Right atrium auricular region (tissue), 2 donors: Measurements from ENCODE around the gene AAK1. TPM values are rescaled to one million over a fixed set of nuclear protein-coding genes. Genes with fewer than 3 reads are reported as not detected.

Experiments used
- DNase-seq: peaks from one replicate; pipeline ENCODE4 v3.0.0-alpha.2; 2019; ENCODE audit warnings: low spot score
- H3K27ac ChIP-seq, 2 donors: fragments of 200-600 bp; sonication (generic); 1 replicate in 1 of 2; 2 replicates in 1 of 2; pipeline ENCODE4 v1.5.1; 2016 to 2019
- H3K27me3 ChIP-seq, 2 donors: fragments of 200-600 bp; sonication (generic); one replicate each; pipeline versions ENCODE4 v1.5.1 to v1.6.0; 2017 to 2019
- H3K36me3 ChIP-seq: fragments of 200-600 bp; sonication (generic); one replicate; pipeline ENCODE4 v1.5.1; 2016
- H3K4me1 ChIP-seq, 2 donors: fragments of 200-600 bp; sonication (generic); one replicate each; pipeline versions ENCODE4 v1.5.1 to v1.6.0; 2017 to 2019
- H3K4me3 ChIP-seq, 2 donors: fragments of 200-600 bp; sonication (generic); 1 replicate in 1 of 2; 2 replicates in 1 of 2; pipeline ENCODE4 v1.5.1; 2017 to 2019; ENCODE audit warnings: mild to moderate bottlenecking in 1 of 2, moderate library complexity in 1 of 2
- H3K9me3 ChIP-seq, 2 donors: fragments of 200-600 bp; sonication (generic); one replicate each; pipeline ENCODE4 v1.5.1; 2019
- CTCF ChIP-seq, 2 donors: fragments of 200-600 bp; sonication (generic); IDR thresholded peaks; one replicate each; pipeline ENCODE4 v1.5.1; 2019; ENCODE audit warnings: antibody characterized with exemption in 2 of 2
- total RNA-seq, 2 donors: library from RNA; depleted of rRNA; stranded (reverse); fragments of >200 nt; gene quantifications; one replicate each; pipeline ENCODE4 v1.1.0, GENCODE V29; 2016

AAK1 gene
- total RNA-seq, 2 donors from 2014 or later = 50.4 to 62.6 TPM

DNA sequence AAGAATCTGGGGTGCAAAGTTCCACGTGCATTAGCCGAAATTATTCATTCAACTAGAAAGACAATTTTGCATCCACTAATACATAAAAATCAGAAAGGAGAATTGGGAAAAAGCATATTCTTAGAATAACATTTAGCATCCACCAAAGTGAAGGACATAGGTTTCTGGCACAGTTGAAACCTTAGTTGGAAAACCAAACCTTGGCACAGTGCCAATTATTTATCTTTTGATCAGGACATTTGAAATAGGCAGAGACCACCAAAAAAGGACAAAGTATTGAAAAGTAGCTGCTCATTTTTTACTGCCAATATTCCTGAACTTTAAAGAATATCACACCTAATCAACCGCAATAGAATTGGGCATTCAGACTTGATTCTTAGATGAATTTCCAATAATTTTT is 180.8 kb downstream of the AAK1 start:
- H3K36me3 ChIP-seq = no peaks in the 10 kb centered on the region
- no peak for DNase-seq
- no peak overlapping the region for H3K27ac ChIP-seq
- H3K4me1 ChIP-seq = no peaks in the 10 kb centered on the region
- no peaks in the 10 kb centered on the region for H3K27me3 ChIP-seq
- no peak overlapping the region for H3K4me3 ChIP-seq
- H3K9me3 ChIP-seq = no peaks in the 10 kb centered on the region
- TF ChIP-seq CTCF (IDR thresholded peaks at IDR 0.05) = no peak

DNA sequence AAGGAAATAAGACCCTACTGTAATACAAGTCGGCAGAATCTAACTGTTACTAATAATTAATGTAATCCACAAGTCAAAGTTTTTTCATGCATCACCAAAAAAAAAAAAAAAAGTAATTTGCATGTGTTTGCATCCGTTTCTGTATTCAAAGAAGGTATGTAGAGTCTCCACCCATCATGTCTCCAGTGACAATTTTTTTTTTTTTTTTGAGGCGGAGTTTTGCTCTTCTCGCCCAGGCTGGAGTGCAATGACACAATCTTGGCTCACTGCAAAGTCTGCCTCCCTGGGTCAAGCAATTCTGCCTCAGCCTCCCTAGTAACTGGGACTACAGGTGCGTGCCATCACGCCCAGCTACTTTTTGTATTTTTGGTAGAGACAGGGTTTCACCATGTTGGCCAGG is 182.1 kb downstream of the AAK1 start:
- H3K27me3 ChIP-seq = no peaks in the 10 kb centered on the region
- no peaks in the 10 kb centered on the region for H3K9me3 ChIP-seq
- TF ChIP-seq CTCF (IDR thresholded peaks at IDR 0.05) = no peak
- H3K27ac ChIP-seq = no peak overlapping the region
- no peak for DNase-seq
- no peak overlapping the region for H3K4me3 ChIP-seq
- H3K36me3 ChIP-seq = no peaks in the 10 kb centered on the region
- no peaks in the 10 kb centered on the region for H3K4me1 ChIP-seq

GRCh38 chr2:69459936-69460335 is 183.6 kb downstream of the AAK1 start:
- no peaks in the 10 kb centered on the region for H3K9me3 ChIP-seq
- no peaks in the 10 kb centered on the region for H3K4me1 ChIP-seq
- no peak for DNase-seq
- H3K27ac ChIP-seq = no peak overlapping the region
- H3K4me3 ChIP-seq = no peak overlapping the region
- no peaks in the 10 kb centered on the region for H3K36me3 ChIP-seq
- no peak for TF ChIP-seq CTCF (IDR thresholded peaks at IDR 0.05)
- H3K27me3 ChIP-seq = no peaks in the 10 kb centered on the region

DNA sequence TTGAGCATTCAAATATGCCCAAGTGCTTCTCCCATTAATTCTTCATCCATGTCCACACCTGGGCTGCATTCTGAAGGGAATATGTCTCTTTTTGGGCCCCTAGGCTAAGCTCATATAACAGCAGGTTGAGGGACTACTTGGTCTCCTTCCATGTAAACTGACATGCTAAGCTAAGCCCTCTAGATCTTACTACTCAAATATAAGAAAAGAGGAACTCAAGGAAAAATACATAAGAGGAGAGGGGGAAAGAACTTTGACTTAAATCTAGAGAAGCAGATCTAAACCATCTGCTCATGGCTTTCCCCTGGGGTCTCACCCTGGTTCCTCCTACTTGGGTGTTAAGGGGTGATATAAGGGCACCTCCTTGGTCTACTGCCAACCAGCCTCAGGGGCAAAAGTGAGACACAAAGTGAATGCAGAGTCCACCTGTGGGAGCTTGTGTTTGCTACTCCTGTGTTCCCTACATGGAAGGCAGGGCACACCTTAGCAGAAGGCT is 186.5 kb downstream of the AAK1 start:
- H3K36me3 ChIP-seq = no peaks in the 10 kb centered on the region
- H3K4me3 ChIP-seq = no peak overlapping the region
- H3K27me3 ChIP-seq = no peaks in the 10 kb centered on the region
- no peaks in the 10 kb centered on the region for H3K9me3 ChIP-seq
- TF ChIP-seq CTCF (IDR thresholded peaks at IDR 0.05) = no peak
- no peak overlapping the region for H3K27ac ChIP-seq
- H3K4me1 ChIP-seq = no peaks in the 10 kb centered on the region
- DNase-seq = no peak

- H3K27ac ChIP-seq = no peak overlapping the region
- no peak for TF ChIP-seq CTCF (IDR thresholded peaks at IDR 0.05)
- no peaks in the 10 kb centered on the region for H3K9me3 ChIP-seq
- no peaks in the 10 kb centered on the region for H3K4me1 ChIP-seq
- H3K36me3 ChIP-seq = no peaks in the 10 kb centered on the region
- no peaks in the 10 kb centered on the region for H3K27me3 ChIP-seq
- no peak for DNase-seq
- no peak overlapping the region for H3K4me3 ChIP-seq
These were observed 187.4 kb downstream of the AAK1 start for GRCh38 chr2:69456154-69456553.

DNA sequence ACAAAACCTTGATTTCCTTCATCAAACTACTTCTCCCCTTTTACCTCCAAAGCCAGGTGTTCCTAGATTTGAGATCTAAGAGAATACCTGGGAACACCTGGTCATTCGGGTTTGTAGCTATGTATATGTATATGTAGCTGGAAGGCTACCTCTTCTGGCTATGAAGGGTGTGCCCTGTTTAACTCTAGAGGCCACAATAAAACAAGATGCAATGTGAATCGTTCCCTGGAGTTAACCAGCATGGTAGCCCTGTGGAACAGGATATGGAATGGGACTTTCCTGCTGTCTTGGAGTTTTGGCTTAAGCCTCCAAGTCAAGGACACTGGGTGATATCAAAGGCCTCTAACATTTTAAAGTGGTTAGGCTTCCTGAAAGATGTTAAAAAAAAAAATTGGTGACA is 188.6 kb downstream of the AAK1 start:
- no peak for TF ChIP-seq CTCF (IDR thresholded peaks at IDR 0.05)
- DNase-seq = no peak
- H3K27ac ChIP-seq = no peak overlapping the region
- H3K27me3 ChIP-seq = no peaks in the 10 kb centered on the region
- H3K4me1 ChIP-seq = no peaks in the 10 kb centered on the region
- no peak overlapping the region for H3K4me3 ChIP-seq
- H3K9me3 ChIP-seq = no peaks in the 10 kb centered on the region
- no peaks in the 10 kb centered on the region for H3K36me3 ChIP-seq
